HL-60 (cell line): Measurements from ENCODE around the gene PCLO.

Experiments used
- GABPA ChIP-seq: IDR thresholded peaks from 2 replicates; pipeline ENCODE4 v1.6.1; 2012; ENCODE audit warnings: low read depth
- POLR2AphosphoS5 ChIP-seq: IDR thresholded peaks from 2 replicates; pipeline ENCODE4 v1.6.1; 2012; ENCODE audit warnings: low read depth
- SPI1 ChIP-seq: IDR thresholded peaks from 2 replicates; pipeline ENCODE4 v1.6.1; 2012; ENCODE audit warnings: low read depth, mild to moderate bottlenecking, borderline replicate concordance
- TF ChIP-seq, protein P1 (sequence below): IDR thresholded peaks from one replicate; pipeline ENCODE4 v1.5.1; 2011; ENCODE audit warnings: low read length, control low read depth, inconsistent platforms; ENCODE audit not compliant: insufficient read depth
- TF ChIP-seq, protein P2 (sequence below): IDR thresholded peaks from 2 replicates; pipeline ENCODE4 v1.6.1; 2012; ENCODE audit warnings: low read depth; ENCODE audit not compliant: insufficient replicate concordance

- TF ChIP-seq, protein P1, sequence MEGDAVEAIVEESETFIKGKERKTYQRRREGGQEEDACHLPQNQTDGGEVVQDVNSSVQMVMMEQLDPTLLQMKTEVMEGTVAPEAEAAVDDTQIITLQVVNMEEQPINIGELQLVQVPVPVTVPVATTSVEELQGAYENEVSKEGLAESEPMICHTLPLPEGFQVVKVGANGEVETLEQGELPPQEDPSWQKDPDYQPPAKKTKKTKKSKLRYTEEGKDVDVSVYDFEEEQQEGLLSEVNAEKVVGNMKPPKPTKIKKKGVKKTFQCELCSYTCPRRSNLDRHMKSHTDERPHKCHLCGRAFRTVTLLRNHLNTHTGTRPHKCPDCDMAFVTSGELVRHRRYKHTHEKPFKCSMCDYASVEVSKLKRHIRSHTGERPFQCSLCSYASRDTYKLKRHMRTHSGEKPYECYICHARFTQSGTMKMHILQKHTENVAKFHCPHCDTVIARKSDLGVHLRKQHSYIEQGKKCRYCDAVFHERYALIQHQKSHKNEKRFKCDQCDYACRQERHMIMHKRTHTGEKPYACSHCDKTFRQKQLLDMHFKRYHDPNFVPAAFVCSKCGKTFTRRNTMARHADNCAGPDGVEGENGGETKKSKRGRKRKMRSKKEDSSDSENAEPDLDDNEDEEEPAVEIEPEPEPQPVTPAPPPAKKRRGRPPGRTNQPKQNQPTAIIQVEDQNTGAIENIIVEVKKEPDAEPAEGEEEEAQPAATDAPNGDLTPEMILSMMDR: no peak
- TF ChIP-seq, protein P2, sequence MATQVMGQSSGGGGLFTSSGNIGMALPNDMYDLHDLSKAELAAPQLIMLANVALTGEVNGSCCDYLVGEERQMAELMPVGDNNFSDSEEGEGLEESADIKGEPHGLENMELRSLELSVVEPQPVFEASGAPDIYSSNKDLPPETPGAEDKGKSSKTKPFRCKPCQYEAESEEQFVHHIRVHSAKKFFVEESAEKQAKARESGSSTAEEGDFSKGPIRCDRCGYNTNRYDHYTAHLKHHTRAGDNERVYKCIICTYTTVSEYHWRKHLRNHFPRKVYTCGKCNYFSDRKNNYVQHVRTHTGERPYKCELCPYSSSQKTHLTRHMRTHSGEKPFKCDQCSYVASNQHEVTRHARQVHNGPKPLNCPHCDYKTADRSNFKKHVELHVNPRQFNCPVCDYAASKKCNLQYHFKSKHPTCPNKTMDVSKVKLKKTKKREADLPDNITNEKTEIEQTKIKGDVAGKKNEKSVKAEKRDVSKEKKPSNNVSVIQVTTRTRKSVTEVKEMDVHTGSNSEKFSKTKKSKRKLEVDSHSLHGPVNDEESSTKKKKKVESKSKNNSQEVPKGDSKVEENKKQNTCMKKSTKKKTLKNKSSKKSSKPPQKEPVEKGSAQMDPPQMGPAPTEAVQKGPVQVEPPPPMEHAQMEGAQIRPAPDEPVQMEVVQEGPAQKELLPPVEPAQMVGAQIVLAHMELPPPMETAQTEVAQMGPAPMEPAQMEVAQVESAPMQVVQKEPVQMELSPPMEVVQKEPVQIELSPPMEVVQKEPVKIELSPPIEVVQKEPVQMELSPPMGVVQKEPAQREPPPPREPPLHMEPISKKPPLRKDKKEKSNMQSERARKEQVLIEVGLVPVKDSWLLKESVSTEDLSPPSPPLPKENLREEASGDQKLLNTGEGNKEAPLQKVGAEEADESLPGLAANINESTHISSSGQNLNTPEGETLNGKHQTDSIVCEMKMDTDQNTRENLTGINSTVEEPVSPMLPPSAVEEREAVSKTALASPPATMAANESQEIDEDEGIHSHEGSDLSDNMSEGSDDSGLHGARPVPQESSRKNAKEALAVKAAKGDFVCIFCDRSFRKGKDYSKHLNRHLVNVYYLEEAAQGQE: no peak
- TF ChIP-seq GABPA (no peak), POLR2AphosphoS5 (no peak), SPI1 (no peak)
These were observed 276.4 kb downstream of the PCLO start for GRCh38 chr7:82886324-82886723.
